Esophagus muscularis mucosa (tissue), 3 donors: ENCODE measurements around the gene FAM32A.

Experiments
- POLR2A ChIP-seq: fragments of 450-650 bp; IDR thresholded peaks from one replicate; pipeline ENCODE4 v1.6.1; 2017; ENCODE audit warnings: antibody characterized with exemption, moderate library complexity, mild to moderate bottlenecking, low read depth
- TF ChIP-seq, protein P1 (sequence below), 3 experiments: fragments of 200-600 bp in 2 of 3; fragments of 450-650 bp in 1 of 3; sonication (generic) in 2 of 3; IDR thresholded peaks; one replicate each; pipeline ENCODE4 v1.5.1; 2017 to 2019; ENCODE audit warnings: antibody characterized with exemption in 3 of 3, mild to moderate bottlenecking in 2 of 3, moderate library complexity in 1 of 3

DNA sequence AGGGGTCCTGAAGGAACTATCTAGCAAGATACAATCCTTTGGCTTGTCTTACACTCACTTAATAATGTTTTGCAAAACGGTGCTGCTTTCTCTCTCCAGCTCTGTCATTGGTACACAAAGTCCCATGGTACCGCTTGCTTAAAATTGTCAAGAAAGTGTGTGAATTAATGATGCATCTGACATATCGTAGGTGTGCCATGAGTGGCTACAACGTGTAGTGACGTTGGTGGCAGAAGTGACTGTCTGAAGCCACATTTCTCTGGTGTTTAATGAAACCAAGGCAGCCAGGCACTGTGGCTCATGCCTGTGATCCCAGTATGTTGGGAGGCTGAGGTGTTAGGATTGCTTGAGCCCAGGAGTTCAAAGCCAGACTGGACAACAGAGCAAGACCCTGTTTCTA lies 39.1 kb upstream of the FAM32A start:
- no peak for TF ChIP-seq POLR2A
- TF ChIP-seq, protein P1, sequence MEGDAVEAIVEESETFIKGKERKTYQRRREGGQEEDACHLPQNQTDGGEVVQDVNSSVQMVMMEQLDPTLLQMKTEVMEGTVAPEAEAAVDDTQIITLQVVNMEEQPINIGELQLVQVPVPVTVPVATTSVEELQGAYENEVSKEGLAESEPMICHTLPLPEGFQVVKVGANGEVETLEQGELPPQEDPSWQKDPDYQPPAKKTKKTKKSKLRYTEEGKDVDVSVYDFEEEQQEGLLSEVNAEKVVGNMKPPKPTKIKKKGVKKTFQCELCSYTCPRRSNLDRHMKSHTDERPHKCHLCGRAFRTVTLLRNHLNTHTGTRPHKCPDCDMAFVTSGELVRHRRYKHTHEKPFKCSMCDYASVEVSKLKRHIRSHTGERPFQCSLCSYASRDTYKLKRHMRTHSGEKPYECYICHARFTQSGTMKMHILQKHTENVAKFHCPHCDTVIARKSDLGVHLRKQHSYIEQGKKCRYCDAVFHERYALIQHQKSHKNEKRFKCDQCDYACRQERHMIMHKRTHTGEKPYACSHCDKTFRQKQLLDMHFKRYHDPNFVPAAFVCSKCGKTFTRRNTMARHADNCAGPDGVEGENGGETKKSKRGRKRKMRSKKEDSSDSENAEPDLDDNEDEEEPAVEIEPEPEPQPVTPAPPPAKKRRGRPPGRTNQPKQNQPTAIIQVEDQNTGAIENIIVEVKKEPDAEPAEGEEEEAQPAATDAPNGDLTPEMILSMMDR (IDR thresholded peaks at IDR 0.05) = no peak
